GM21367 (cell line): ENCODE data around the gene WDFY1.

Experiments
- ATAC-seq: cut with Tn5 transposase; IDR thresholded peaks from one replicate; pipeline ENCODE4 v1.9.1; 2021; ENCODE audit not compliant: unreplicated experiment

WDFY1 gene

GRCh38 chr2:223863491-223863890, 81.6 kb downstream of the WDFY1 start:
- ATAC-seq = no peak

DNA sequence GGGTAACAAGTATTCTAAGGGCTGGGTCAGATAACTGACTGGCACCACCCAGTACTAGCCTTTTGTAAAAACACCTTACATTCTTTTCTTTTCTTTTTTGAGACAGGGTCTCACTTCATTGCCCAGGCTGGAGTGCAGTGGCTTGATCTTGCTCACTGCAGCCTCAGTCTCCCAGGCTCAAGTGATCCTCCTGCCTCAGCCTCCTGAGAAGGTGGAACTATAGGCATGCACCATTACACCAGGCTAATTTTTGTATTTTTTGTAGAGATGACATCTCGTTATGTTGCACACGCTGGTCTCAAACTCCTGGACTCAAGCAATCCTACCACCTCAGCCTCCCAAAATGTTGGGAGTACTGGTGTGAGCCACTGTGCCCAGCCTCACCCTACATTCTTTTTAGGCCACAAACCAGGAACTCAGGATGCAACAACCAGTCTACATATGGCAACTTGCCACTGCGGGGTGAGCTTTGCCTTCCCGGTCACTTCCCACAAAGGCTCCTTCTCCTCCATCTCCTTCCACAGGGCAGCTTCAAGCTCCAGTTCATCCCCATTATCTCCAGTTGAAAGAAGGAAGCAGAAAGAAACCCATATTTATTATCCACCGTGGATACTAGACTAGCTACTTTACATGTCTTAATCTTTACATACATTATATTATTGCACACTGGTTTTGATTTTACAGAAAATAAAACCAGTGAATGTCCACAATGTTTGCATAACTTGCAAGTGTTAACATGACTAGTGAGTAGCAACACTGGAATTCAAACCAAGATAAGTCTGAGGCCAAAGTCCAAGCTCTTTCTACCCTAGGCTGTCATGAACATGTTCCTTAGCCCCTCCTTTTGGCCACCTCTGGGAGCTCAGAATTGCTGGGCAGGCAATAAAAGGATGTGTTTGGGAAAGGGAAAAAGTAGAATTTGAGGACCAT, 84.1 kb downstream of the WDFY1 start:
- no peak for ATAC-seq

- no peak for ATAC-seq
These were observed 86.1 kb downstream of the WDFY1 start for GRCh38 chr2:223859070-223859469.

DNA sequence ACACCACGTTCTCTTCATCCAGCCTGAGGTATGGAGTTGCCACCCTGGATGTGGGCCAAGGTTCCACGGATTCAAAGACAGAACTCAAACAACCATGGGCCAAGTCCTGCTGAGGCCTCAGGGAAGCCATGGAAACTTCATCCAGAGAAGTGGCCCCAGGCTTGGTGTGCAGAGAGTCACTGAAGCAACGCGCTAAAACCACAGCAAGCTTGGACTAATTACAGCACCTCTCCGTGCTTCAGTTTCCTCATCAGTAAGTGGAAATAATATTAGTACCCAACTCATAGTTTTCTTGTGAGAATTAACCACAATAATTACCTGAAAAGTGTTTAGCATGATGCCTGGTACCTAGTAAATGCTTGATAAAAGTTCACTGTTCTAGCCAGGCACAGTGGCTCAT, 88.6 kb downstream of the WDFY1 start:
- ATAC-seq = peak; percentile 42

DNA sequence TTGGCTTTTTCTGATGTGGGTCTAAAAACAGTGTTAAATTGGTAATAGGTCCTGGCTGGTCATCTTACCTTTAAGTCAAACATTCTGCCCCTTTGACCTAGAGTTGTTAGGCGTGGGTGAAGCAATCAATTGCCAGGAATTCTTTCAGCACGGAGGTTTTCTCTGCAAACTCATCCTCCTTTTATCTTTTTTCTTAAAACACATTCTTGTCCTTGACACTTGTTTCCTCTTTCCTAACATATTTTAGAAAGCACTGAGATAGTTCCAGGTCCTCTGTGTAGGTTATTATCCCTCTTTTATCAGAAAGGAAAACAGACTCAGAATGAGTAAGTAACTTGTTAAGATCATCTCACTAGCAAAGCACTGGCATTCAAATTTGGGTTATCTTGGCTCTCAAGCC, 89.1 kb downstream of the WDFY1 start:
- no peak for ATAC-seq

- no peak for ATAC-seq
These were observed 89.7 kb downstream of the WDFY1 start for GRCh38 chr2:223855426-223855825.

GRCh38 chr2:223854741-223855140, 90.4 kb downstream of the WDFY1 start:
- peak; percentile 43 for ATAC-seq

DNA sequence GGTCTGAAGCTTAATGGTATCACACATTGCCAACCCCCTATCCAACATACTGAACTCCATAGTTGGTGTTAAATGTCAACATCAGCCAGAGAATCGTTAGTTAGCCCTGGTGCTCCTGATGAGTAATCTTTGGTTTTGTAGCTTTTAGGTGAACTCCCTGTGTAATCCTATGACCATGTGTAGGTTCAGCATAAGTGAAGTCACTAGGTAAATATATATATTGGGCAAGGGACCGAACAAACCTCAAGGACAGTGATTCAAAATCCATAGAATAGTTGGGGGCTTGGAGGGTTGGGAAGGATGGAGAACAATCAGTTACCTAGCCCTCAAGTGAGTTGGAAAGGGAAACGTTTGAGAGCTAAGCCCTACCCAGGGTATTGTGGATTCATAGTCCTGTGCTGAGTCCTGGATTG, 91.7 kb downstream of the WDFY1 start:
- ATAC-seq = no peak

- no peak for ATAC-seq
These were observed 92.8 kb downstream of the WDFY1 start for GRCh38 chr2:223852281-223852795.

- ATAC-seq = no peak
These were observed 97.7 kb downstream of the WDFY1 start for GRCh38 chr2:223847410-223847809.

GRCh38 chr2:223846515-223846914, 98.6 kb downstream of the WDFY1 start:
- no peak for ATAC-seq

DNA sequence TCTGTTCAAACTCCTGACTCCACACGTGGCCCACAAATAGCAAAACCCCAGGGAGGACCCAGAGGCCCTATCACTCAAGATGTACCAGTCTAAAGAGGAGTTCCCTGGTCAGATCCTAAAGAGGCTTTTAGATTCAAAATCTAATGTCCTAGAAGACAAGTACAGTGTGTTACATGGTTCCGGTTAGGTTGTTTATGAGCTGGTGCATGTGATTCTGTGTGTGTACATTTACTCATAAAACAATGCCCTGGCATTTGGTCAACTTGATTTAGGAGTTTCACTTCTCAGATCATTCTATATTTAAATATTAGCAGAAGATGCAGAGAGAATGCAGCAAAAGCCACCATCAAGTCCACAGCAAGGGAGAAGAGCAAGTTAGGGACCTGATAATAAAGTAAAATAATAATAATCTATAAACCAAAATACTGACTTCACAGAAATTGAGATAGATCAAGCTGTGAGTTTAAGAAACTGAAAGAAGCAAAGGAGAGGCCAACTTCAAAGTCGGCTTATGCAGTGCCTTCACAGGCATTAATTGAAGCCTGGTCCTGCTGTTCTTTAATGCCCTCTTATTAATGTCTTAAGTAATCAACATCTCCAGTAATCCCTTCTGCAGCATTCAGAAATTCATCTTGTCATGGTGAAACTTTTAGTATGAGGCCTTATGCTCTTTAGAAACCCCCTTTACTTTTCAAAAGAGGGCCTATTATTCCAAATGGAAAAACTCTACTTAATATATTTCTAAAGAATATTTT, 103.5 kb downstream of the WDFY1 start:
- peak; percentile 26 for ATAC-seq

GRCh38 chr2:223837287-223838061, 107.7 kb downstream of the WDFY1 start, which contains the start of gene AP1S3:
AP1S3 (minus strand) TSS chr2:223837582; CDS start chr2:223837450, 132 bp downstream.
- ATAC-seq = peak; percentile 62

- ATAC-seq = peak; percentile 61
These were observed 109.2 kb downstream of the WDFY1 start for GRCh38 chr2:223835701-223836532.

- ATAC-seq = no peak
These were observed 110.7 kb downstream of the WDFY1 start for GRCh38 chr2:223834431-223834830.

GRCh38 chr2:223832241-223832903, 112.8 kb downstream of the WDFY1 start:
- no peak for ATAC-seq

DNA sequence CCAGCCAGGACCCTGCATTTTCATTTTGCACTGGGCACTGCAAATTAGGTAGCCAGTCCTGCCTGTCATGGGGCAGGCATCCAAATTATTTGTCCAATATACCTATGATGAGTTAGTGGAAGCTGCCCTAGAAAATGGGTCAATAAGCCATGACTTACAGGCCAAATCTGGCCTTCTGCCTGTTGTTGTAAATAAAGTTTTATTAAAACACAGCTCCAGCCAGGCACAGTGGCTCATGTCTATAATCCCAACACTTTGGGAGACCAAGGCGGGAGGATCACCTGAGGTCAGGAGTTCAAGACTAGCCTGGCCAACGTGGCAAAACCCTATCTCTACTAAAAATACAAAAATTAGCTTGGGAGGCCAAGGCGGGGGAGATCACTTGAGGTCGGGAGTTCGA, 116.0 kb downstream of the WDFY1 start:
- ATAC-seq = no peak

- no peak for ATAC-seq
These were observed 116.8 kb downstream of the WDFY1 start for GRCh38 chr2:223828314-223828713.

GRCh38 chr2:223826995-223827394, 118.1 kb downstream of the WDFY1 start:
- no peak for ATAC-seq
